GM12878 (cell line): ENCODE results near the gene RCC1. TPM values are rescaled to one million over a fixed set of nuclear protein-coding genes. Genes with fewer than 3 reads are reported as not detected.

Experiments
- BMI1 ChIP-seq: fragments of 450-650 bp; IDR thresholded peaks from 2 replicates; pipeline ENCODE4 v1.6.1; 2016; ENCODE audit warnings: mild to moderate bottlenecking, moderate library complexity, borderline replicate concordance
- MEF2A ChIP-seq: IDR thresholded peaks from 2 replicates; pipeline ENCODE4 v1.6.1; 2011; ENCODE audit warnings: low read depth, mild to moderate bottlenecking, low read length, moderate library complexity; ENCODE audit not compliant: insufficient read depth
- NR2C1 ChIP-seq: fragments of 450-650 bp; IDR thresholded peaks from 2 replicates; pipeline ENCODE4 v1.6.1; 2017; ENCODE audit warnings: antibody characterized with exemption, mild to moderate bottlenecking, moderate library complexity
- PRDM15 ChIP-seq: fragments of 450-650 bp; formaldehyde crosslinking; IDR thresholded peaks from 2 replicates; pipeline ENCODE4 v1.4.0; 2020; ENCODE audit warnings: mild to moderate bottlenecking, moderate library complexity
- SUZ12 ChIP-seq: fragments of 200-600 bp; sonication (generic); IDR thresholded peaks from one replicate; pipeline ENCODE4 v1.6.1; 2018; ENCODE audit warnings: antibody characterized with exemption, mild to moderate bottlenecking; ENCODE audit not compliant: unreplicated experiment
- ZNF687 ChIP-seq: fragments of 450-650 bp; IDR thresholded peaks from 2 replicates; pipeline ENCODE4 v1.6.1; 2017; ENCODE audit warnings: mild to moderate bottlenecking, moderate library complexity
- polyA plus RNA-seq, 11 experiments: library from polyadenylated mRNA; depleted of rRNA in 4 of 11; unstranded in 6 of 11; stranded (reverse) in 5 of 11; fragments of >200 nt; fragmentation: Nextera tagmentation in 4 of 11; fragmentation: Illumina TruSeq in 1 of 11; extraction: Ambion mirVana in 4 of 11; extraction: Trizol in 1 of 11; gene quantifications; 1 replicate in 1 of 11; 2 replicates in 10 of 11; pipeline versions ENCODE4 v1.2.1 to v1.2.3, GENCODE V29; 2011 to 2016; ENCODE audit warnings: inconsistent platforms in 2 of 11, missing spikeins in 2 of 11, low read depth in 1 of 11
- total RNA-seq, 4 experiments: library from RNA; depleted of rRNA in 3 of 4; stranded (reverse); fragments of >200 nt in 3 of 4; fragmentation: Illumina TruSeq in 1 of 4; extraction: Trizol in 1 of 4; gene quantifications; 2 replicates each; pipeline versions ENCODE4 v1.2.1 to v1.2.3, GENCODE V29; 2013 to 2021
- TF ChIP-seq, protein P1 (sequence below): fragments of 450-650 bp; IDR thresholded peaks from 2 replicates; pipeline ENCODE4 v1.6.1; 2017; ENCODE audit warnings: borderline replicate concordance

Gene RCC1
- total and polyA plus RNA-seq, 10 of the 15 experiments (the other 5 are each of a cell fraction or from before 2014, with no cell fraction given): 8.3 to 99.4 (median 74.6) TPM

GRCh38 chr1:28581531-28582247, 75.8 kb downstream of the RCC1 start (continued):
- TF ChIP-seq, protein P1, sequence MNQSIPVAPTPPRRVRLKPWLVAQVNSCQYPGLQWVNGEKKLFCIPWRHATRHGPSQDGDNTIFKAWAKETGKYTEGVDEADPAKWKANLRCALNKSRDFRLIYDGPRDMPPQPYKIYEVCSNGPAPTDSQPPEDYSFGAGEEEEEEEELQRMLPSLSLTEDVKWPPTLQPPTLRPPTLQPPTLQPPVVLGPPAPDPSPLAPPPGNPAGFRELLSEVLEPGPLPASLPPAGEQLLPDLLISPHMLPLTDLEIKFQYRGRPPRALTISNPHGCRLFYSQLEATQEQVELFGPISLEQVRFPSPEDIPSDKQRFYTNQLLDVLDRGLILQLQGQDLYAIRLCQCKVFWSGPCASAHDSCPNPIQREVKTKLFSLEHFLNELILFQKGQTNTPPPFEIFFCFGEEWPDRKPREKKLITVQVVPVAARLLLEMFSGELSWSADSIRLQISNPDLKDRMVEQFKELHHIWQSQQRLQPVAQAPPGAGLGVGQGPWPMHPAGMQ: no peak
- TF ChIP-seq PRDM15 (CRISPR knock-in tag): no peak
- TF ChIP-seq BMI1: no peak
- peak; percentile 97 for TF ChIP-seq ZNF687
- TF ChIP-seq NR2C1: peak; percentile 43; the same call in 1 of the 2 replicates
- TF ChIP-seq MEF2A: 0 out of 2 replicates have a peak, but pooled peaks have one; percentile 58
- TF ChIP-seq SUZ12: no peak
